ENCODE measurements around the gene HIPK4. TPM values are rescaled to one million over a fixed set of nuclear protein-coding genes. Genes with fewer than 3 reads are reported as not detected.

HIPK4 gene
- total RNA-seq, 1 experiment from 2014 or later, result 0.74 TPM

- DNase-seq (ENCODE audit: low read depth, low spot score) (peak; percentile 86), ATAC-seq (peak; percentile 86)
- no peaks in the 10 kb centered on the region for H3K9me3 ChIP-seq (ENCODE audit: control insufficient read depth in 1 of 2, insufficient read depth in 1 of 2, low read depth in 1 of 2, low read length in 2 of 2)
- no peaks in the 10 kb centered on the region for H4K20me1 ChIP-seq (ENCODE audit: insufficient read depth)
- no peaks in the 10 kb centered on the region for H3K36me3 ChIP-seq (ENCODE audit: control insufficient read depth in 1 of 2, insufficient read depth in 2 of 2, low read length in 2 of 2)
- H3K79me2 ChIP-seq (ENCODE audit: insufficient read depth, low read length), result no peaks in the 10 kb centered on the region
- H3K9ac ChIP-seq (ENCODE audit: low read length), result peak overlapping the region; percentile 75
- H3K4me3 ChIP-seq (replicated peaks in 1 of 2; ENCODE audit: low read depth in 1 of 2, low read length in 2 of 2), result peak overlapping the region; percentile 59 to 69
- no peaks in the 10 kb centered on the region for H3K9me2 ChIP-seq (ENCODE audit: insufficient read depth)
- intact Hi-C loops (cut with micrococcal nuclease), result no loop called here
- H3K27me3 ChIP-seq (ENCODE audit: insufficient read depth, low read length), result no peaks in the 10 kb centered on the region
- H3K4me1 ChIP-seq (ENCODE audit: control insufficient read depth in 1 of 2, insufficient read depth in 2 of 2, low read length in 2 of 2), result peaks cover 12 to 35% of the 10 kb centered on the region in 2 experiments; a peak in 3 of 4 replicates
- CTCF ChIA-PET, result interaction anchor here (1.9 kb wide), 1 partner anchor 17 kb away, joined by 9 read pairs; no protein-coding TSS in a partner anchor
- POLR2A ChIA-PET, result interaction anchor here (1.0 to 1.2 kb wide), 3 partner anchors 14 to 60 kb away, joined by 3 to 6 read pairs (median 3); partner anchors contain the start of gene SERTAD1
- BruUV-seq (replicated peaks), result no TSS peak
- H3K4me2 ChIP-seq (ENCODE audit: low read length), result peak overlapping the region; percentile 97
- RAD21 ChIA-PET (ENCODE audit: low non-redundant PET in 1 of 2, low total read pairs in 2 of 2, uncharacterized antibody in 2 of 2, unreplicated experiment in 2 of 2), result no interaction called here
- peak overlapping the region; percentile 83 for H3K27ac ChIP-seq (ENCODE audit: low read depth, low read length)
- H2AFZ ChIP-seq (ENCODE audit: low read depth, low read length, poor library complexity, severe bottlenecking), result no peak overlapping the region
- TF ChIP-seq ZFX (IDR thresholded peaks at IDR 0.05), result no peak
- no peak for TF ChIP-seq SIN3A (IDR thresholded peaks at IDR 0.05; ENCODE audit: low read depth)
- TF ChIP-seq POLR2A (IDR thresholded peaks at IDR 0.05; ENCODE audit: borderline replicate concordance, extremely low read depth, insufficient read depth, insufficient read length), result no peak
- TF ChIP-seq ZBTB33 (IDR thresholded peaks at IDR 0.05; ENCODE audit: extremely low read depth, insufficient replicate concordance, low read length), result no peak
- TF ChIP-seq CBX3 (IDR thresholded peaks at IDR 0.05; ENCODE audit: low read depth), result no peak
- TF ChIP-seq SRF (IDR thresholded peaks at IDR 0.05; ENCODE audit: low read depth), result no peak
- TF ChIP-seq EGR1 (IDR thresholded peaks at IDR 0.05; ENCODE audit: low read depth), result peak; percentile 70
- TF ChIP-seq YY1 (IDR thresholded peaks at IDR 0.05; ENCODE audit: extremely low read depth, insufficient replicate concordance, low read depth, low read length), result no peak
- no peak for TF ChIP-seq CEBPB (IDR thresholded peaks at IDR 0.05; ENCODE audit: low read depth)
- TF ChIP-seq REST (IDR thresholded peaks at IDR 0.05; ENCODE audit: low read depth), result no peak
- TF ChIP-seq EZH2phosphoT487 (IDR thresholded peaks at IDR 0.05; ENCODE audit: borderline replicate concordance), result no peak
- TF ChIP-seq EZH2 (IDR thresholded peaks at IDR 0.05), result no peak
- no peak for TF ChIP-seq ZNF274 (IDR thresholded peaks at IDR 0.05; ENCODE audit: low read depth, low read length)
- no peak for TF ChIP-seq CTCF (IDR thresholded peaks at IDR 0.05 in 2 of 3, conservative IDR thresholded peaks at IDR 0.05 in 1 of 3; ENCODE audit: borderline replicate concordance in 1 of 3, insufficient read depth in 1 of 3, low read depth in 2 of 3, low read length in 2 of 3)
- TF ChIP-seq ELF1 (IDR thresholded peaks at IDR 0.05; ENCODE audit: borderline replicate concordance, low read depth), result no peak
- 0 out of 2 replicates have a peak, but pooled peaks have one; percentile 48 for TF ChIP-seq SP1 (IDR thresholded peaks at IDR 0.05; ENCODE audit: low read depth)
- TF ChIP-seq JUND (IDR thresholded peaks at IDR 0.05), result no peak
- TF ChIP-seq MAX (IDR thresholded peaks at IDR 0.05), result peak; percentile 59; the same call in 1 of the 2 replicates
- TF ChIP-seq ATF3 (IDR thresholded peaks at IDR 0.05), result no peak
- peak; percentile 21; the same call in 1 of the 2 replicates for TF ChIP-seq POLR2AphosphoS5 (IDR thresholded peaks at IDR 0.05; ENCODE audit: low read depth, low read length)
These were observed 13.4 kb upstream of the HIPK4 start for GRCh38 chr19:40403262-40403984.

Data from HCT116 (cell line).